Neural crest cell (in vitro differentiated cells): ENCODE results near the gene WFDC2. TPM values are rescaled to one million over a fixed set of nuclear protein-coding genes. Genes with fewer than 3 reads are reported as not detected.

Source experiments
- DNase-seq: peaks from one replicate; pipeline ENCODE4 v3.0.0; 2021; ENCODE audit warnings: low read depth, mixed read lengths, low spot score
- H3K27ac Mint-ChIP-seq: one replicate; pipeline ENCODE4 v1.8.0; 2021; ENCODE audit warnings: mild to moderate bottlenecking, mixed read lengths; ENCODE audit not compliant: unreplicated experiment
- H3K27me3 Mint-ChIP-seq: 2 replicates; pipeline ENCODE4 v1.8.0; 2021; ENCODE audit warnings: low read depth, mild to moderate bottlenecking, mixed read lengths
- H3K36me3 Mint-ChIP-seq: 2 replicates; pipeline ENCODE4 v1.8.0; 2021; ENCODE audit warnings: low read depth, mild to moderate bottlenecking, mixed read lengths
- H3K4me1 Mint-ChIP-seq: 2 replicates; pipeline ENCODE4 v1.8.0; 2021; ENCODE audit warnings: mixed read lengths
- H3K4me3 Mint-ChIP-seq: one replicate; pipeline ENCODE4 v1.8.0; 2021; ENCODE audit warnings: mild to moderate bottlenecking, mixed read lengths
- H3K9me3 Mint-ChIP-seq: 2 replicates; pipeline ENCODE4 v1.8.0; 2021; ENCODE audit warnings: mixed read lengths
- CTCF ChIP-seq: fragments of 200-600 bp; sonication (generic); conservative IDR thresholded peaks from 2 replicates; pipeline ENCODE4 v1.5.0; 2021; ENCODE audit warnings: antibody characterized with exemption, mild to moderate bottlenecking
- microRNA-seq: library from miRNA; unstranded; fragments of <30 nt; microRNA quantifications from one replicate; pipeline ENCODE4, GENCODE V29; 2020
- total RNA-seq: library from RNA; stranded (reverse); gene quantifications from 2 replicates; pipeline ENCODE4 v1.2.1, GENCODE V29; 2021

The WFDC2 gene
- total RNA-seq, 1 donor from 2014 or later: 7.4 TPM

GRCh38 chr20:45523821-45524220, 54.3 kb downstream of the WFDC2 start:
- Mint-ChIP-seq H3K27me3 (peaks cover 58% of the 10 kb centered on the region), H3K4me3 (no peak overlapping the region), H3K4me1 (no peaks in the 10 kb centered on the region), H3K9me3 (no peaks in the 10 kb centered on the region), H3K27ac (no peak overlapping the region), H3K36me3 (no peaks in the 10 kb centered on the region)
- no peak for TF ChIP-seq CTCF
- no peak for DNase-seq

GRCh38 chr20:45527294-45527693, 57.7 kb downstream of the WFDC2 start:
- Mint-ChIP-seq H3K27me3 (peaks cover 67% of the 10 kb centered on the region), H3K27ac (no peak overlapping the region), H3K4me3 (no peak overlapping the region), H3K4me1 (no peaks in the 10 kb centered on the region), H3K9me3 (peaks cover 3% of the 10 kb centered on the region), H3K36me3 (no peaks in the 10 kb centered on the region)
- no peak for DNase-seq
- TF ChIP-seq CTCF: no peak

Small RNA genes lying within 50 kb of the gene (microRNA-seq; reads per million reads assigned to microRNA genes)
- gene MIR6812: 3.6 reads per million

Other genes starting within 250 kb of the WFDC2 start
- not detected in 2 replicates for gene SEMG2, start 248.4 kb upstream of the WFDC2 start, total RNA-seq
- not detected in 2 replicates for gene SLPI, start 215.2 kb upstream of the WFDC2 start, total RNA-seq
- not detected in 2 replicates for gene RBPJL, start 162.9 kb upstream of the WFDC2 start, total RNA-seq
- 0.18 TPM in 1 of 2 replicates, not detected in the other for gene MATN4, start 161.5 kb upstream of the WFDC2 start, total RNA-seq
- gene SDC4, start 121.3 kb upstream of the WFDC2 start, total RNA-seq: 11.4 and 11.5 TPM in 2 replicates
- 24.6 and 25.7 TPM in 2 replicates for gene SYS1, start 106.6 kb upstream of the WFDC2 start, total RNA-seq
- gene TP53TG5, start 91.4 kb upstream of the WFDC2 start, total RNA-seq: not detected in 2 replicates
- gene DBNDD2, start 61.5 kb upstream of the WFDC2 start, total RNA-seq: 18.1 and 18.2 TPM in 2 replicates
- 64.8 and 67.4 TPM in 2 replicates for gene PIGT, start 53.6 kb upstream of the WFDC2 start, total RNA-seq
- not detected in 2 replicates for gene SPINT3, start 45.9 kb downstream of the WFDC2 start, total RNA-seq
- not detected in 2 replicates for gene WFDC6, start 69.7 kb downstream of the WFDC2 start, total RNA-seq
- gene EPPIN, start 77.6 kb downstream of the WFDC2 start, total RNA-seq: not detected in 2 replicates
- not detected in 2 replicates for gene WFDC8, start 109.5 kb downstream of the WFDC2 start, total RNA-seq
- gene WFDC10A, start 160.0 kb downstream of the WFDC2 start, total RNA-seq: not detected in 2 replicates
- not detected in 2 replicates for gene WFDC9, start 161.5 kb downstream of the WFDC2 start, total RNA-seq
- gene WFDC11, start 200.5 kb downstream of the WFDC2 start, total RNA-seq: not detected in 2 replicates
- gene WFDC13, start 232.3 kb downstream of the WFDC2 start, total RNA-seq: not detected in 2 replicates
- gene WFDC10B, start 235.3 kb downstream of the WFDC2 start, total RNA-seq: not detected in 2 replicates